ENCODE results near the gene LTBP1. TPM values are rescaled to one million over a fixed set of nuclear protein-coding genes. Genes with fewer than 3 reads are reported as not detected.

The LTBP1 gene
- total and polyA plus RNA-seq, 2 of the 13 experiments (the other 11 are each of a cell fraction or from before 2014, with no cell fraction given): 0.12 to 0.22 TPM

GRCh38 chr2:33221046-33221784, 274.5 kb downstream of the LTBP1 start:
- BruUV-seq (replicated peaks): no TSS peak
- WGBS (ENCODE audit: low lambda C conversion rate): 48% methylated on average over 3 of the region's 3 CpGs
- FAIRE-seq: no peak

More at GRCh38 chr2:33221046-33221784, 274.5 kb downstream of the LTBP1 start:
- ChIA-PET POLR2A (no interaction called here), CTCF (ENCODE audit: low intra/inter-chr PET ratio, low total read pairs) (no interaction called here)
- Histone ChIP-seq H3K79me2 (ENCODE audit: insufficient read depth, low read length) (no peaks in the 10 kb centered on the region), H3K36me3 (replicated peaks in 1 of 2; ENCODE audit: control insufficient read depth in 1 of 2, insufficient read depth in 2 of 2, low read length in 2 of 2) (no peaks in the 10 kb centered on the region), H3K9me3 (ENCODE audit: low read length) (no peaks in the 10 kb centered on the region), H3K4me1 (ENCODE audit: insufficient read depth, low read length) (no peaks in the 10 kb centered on the region), H3K9ac (ENCODE audit: insufficient read depth, low read depth, low read length) (no peak overlapping the region), H3K4me2 (ENCODE audit: low read depth, low read length) (no peak overlapping the region), H3K27ac (ENCODE audit: extremely low read length, insufficient read depth, low read length) (no peak overlapping the region), H3K27me3 (ENCODE audit: control insufficient read depth in 1 of 2, insufficient read depth in 2 of 2, low read length in 2 of 2) (no peaks in the 10 kb centered on the region), H3K4me3 (replicated peaks in 1 of 3; ENCODE audit: insufficient read depth in 1 of 3, low read depth in 2 of 3, low read length in 3 of 3) (no peak overlapping the region), H2AFZ (ENCODE audit: low read length) (no peak overlapping the region), H4K20me1 (ENCODE audit: insufficient read depth, low read length) (no peaks in the 10 kb centered on the region)
- ATAC-seq (no peak), DNase-seq (ENCODE audit: low spot score) (no peak)
- in situ Hi-C loops (cut with HindIII; ENCODE audit: extremely low pct_ligation_motif_present, low pct_unique_long_range_greater_than_20kb) (no loop called here), intact Hi-C loops (cut with micrococcal nuclease; ENCODE audit: unreplicated experiment) (no loop called here)
- TF ChIP-seq SRF (IDR thresholded peaks at IDR 0.05; ENCODE audit: low read depth, low read length): no peak
- TF ChIP-seq FOXO1 (CRISPR knock-in tag; IDR thresholded peaks at IDR 0.05): no peak
- no peak for TF ChIP-seq ZFP41 (CRISPR knock-in tag; IDR thresholded peaks at IDR 0.05; ENCODE audit: borderline replicate concordance)
- TF ChIP-seq FOXJ3 (CRISPR knock-in tag; IDR thresholded peaks at IDR 0.05; ENCODE audit: borderline replicate concordance): no peak
- no peak for TF ChIP-seq HOXA7 (CRISPR knock-in tag; IDR thresholded peaks at IDR 0.05)
- no peak for TF ChIP-seq ZNF891 (CRISPR knock-in tag; IDR thresholded peaks at IDR 0.05)
- TF ChIP-seq ZNF350 (CRISPR knock-in tag; IDR thresholded peaks at IDR 0.05; ENCODE audit: borderline replicate concordance, low read depth): no peak
- no peak for TF ChIP-seq ZNF790 (CRISPR knock-in tag; IDR thresholded peaks at IDR 0.05; ENCODE audit: borderline replicate concordance)
- no peak for TF ChIP-seq KLF9 (CRISPR knock-in tag; IDR thresholded peaks at IDR 0.05; ENCODE audit: low read depth)
- no peak for TF ChIP-seq ZNF460 (CRISPR knock-in tag; IDR thresholded peaks at IDR 0.05; ENCODE audit: borderline replicate concordance)
- TF ChIP-seq ZBTB46 (CRISPR knock-in tag; IDR thresholded peaks at IDR 0.05; ENCODE audit: borderline replicate concordance): no peak
- no peak for TF ChIP-seq SIN3B (IDR thresholded peaks at IDR 0.05; ENCODE audit: low read length)
- no peak for TF ChIP-seq CREM (IDR thresholded peaks at IDR 0.05)
- no peak for TF ChIP-seq CREM (CRISPR knock-in tag; IDR thresholded peaks at IDR 0.05)
- TF ChIP-seq U2AF1 (optimal IDR thresholded peaks at IDR 0.05; ENCODE audit: low read depth, low read length): no peak
- TF ChIP-seq SAFB2 (CRISPR knock-in tag; IDR thresholded peaks at IDR 0.05; ENCODE audit: borderline replicate concordance, low read depth): no peak

Data from HepG2 (cell line).